ENCODE measurements around the gene SLC25A25. TPM values are rescaled to one million over a fixed set of nuclear protein-coding genes. Genes with fewer than 3 reads are reported as not detected.

The SLC25A25 gene
- total and polyA plus RNA-seq, 9 of the 15 experiments (the other 6 are each of a cell fraction or from before 2014, with no cell fraction given) = 0.07 to 35.9 (median 23.2) TPM

- H3K27ac ChIP-seq (ENCODE audit: extremely low read depth, low read depth, low read length) = peak overlapping the region; percentile 99
- peak; percentile 56 to 87 (median 67) for DNase-seq (ENCODE audit: extremely low read depth in 1 of 4, low spot score in 3 of 4)
- H3K9me1 ChIP-seq (ENCODE audit: control insufficient read depth, insufficient read depth, low read length) = no peaks in the 10 kb centered on the region
- no peaks in the 10 kb centered on the region for H3K9me3 ChIP-seq (replicated peaks; ENCODE audit: control insufficient read depth, insufficient read depth, low read depth, low read length)
- H3K4me3 ChIP-seq = no peak overlapping the region
- CTCF ChIA-PET (ENCODE audit: low intra/inter-chr PET ratio) = interaction anchor here (1.3 kb wide), 1 partner anchor 15 kb away, joined by 3 read pairs; no protein-coding TSS in a partner anchor
- FAIRE-seq = peak; percentile 97
- POLR2A ChIA-PET = interaction anchor here (0.7 to 7.0 kb wide), 6 partner anchors 8 to 99 kb away, joined by 3 to 82 read pairs (median 4); partner anchors contain the start of genes NAIF1 and SLC25A25
- H3K9ac ChIP-seq (ENCODE audit: insufficient read depth in 1 of 2, low read depth in 2 of 2, low read length in 2 of 2) = peak overlapping the region; percentile 60 to 76; a peak in 3 of 4 replicates
- H2AFZ ChIP-seq (ENCODE audit: low read depth, low read length) = no peak overlapping the region
- BruUV-seq (replicated peaks) = no TSS peak
- H4K20me1 ChIP-seq (replicated peaks; ENCODE audit: control insufficient read depth, insufficient read depth, low read length) = no peaks in the 10 kb centered on the region
- 0% methylated on average over 3 of the region's 3 CpGs for WGBS (ENCODE audit: insufficient coverage, low coverage, missing lambda C conversion rate)
- H3K27me3 ChIP-seq (ENCODE audit: control insufficient read depth in 2 of 2, insufficient read depth in 2 of 2, low read length in 2 of 2) = no peaks in the 10 kb centered on the region
- intact Hi-C loops (cut with micrococcal nuclease) (loop anchor here (5.0 kb wide), 1 partner anchor 36 kb away; no protein-coding TSS in a partner anchor), in situ Hi-C loops (cut with MboI) (no loop called here)
- H3K36me3 ChIP-seq (ENCODE audit: control insufficient read depth, insufficient read depth, low read length) = peaks cover 42% of the 10 kb centered on the region; the same call in 2 of the 3 replicates
- peak overlapping the region; percentile 32 for H3K4me2 ChIP-seq (ENCODE audit: insufficient read depth, low read length)
- peak; percentile 60 for ATAC-seq
- peaks cover 58 to 61% of the 10 kb centered on the region in 2 experiments for H3K4me1 ChIP-seq (replicated peaks in 1 of 2; ENCODE audit: control insufficient read depth in 2 of 2, insufficient read depth in 2 of 2, low read length in 2 of 2)
- peaks cover 91% of the 10 kb centered on the region for H3K79me2 ChIP-seq (ENCODE audit: control insufficient read depth, insufficient read depth, low read length)
- TF ChIP-seq CREB1 (IDR thresholded peaks at IDR 0.05) (no peak), CREB1 (CRISPR knock-in tag; IDR thresholded peaks at IDR 0.05) (peak; percentile 44; the same call in 1 of the 2 replicates), ZBTB12 (CRISPR knock-in tag; IDR thresholded peaks at IDR 0.05) (no peak), ZBTB34 (CRISPR knock-in tag; IDR thresholded peaks at IDR 0.05) (peak; percentile 23; the same call in 1 of the 2 replicates), TAL1 (IDR thresholded peaks at IDR 0.05) (peak; percentile 38; the same call in 1 of the 2 replicates), SIN3A (IDR thresholded peaks at IDR 0.05; ENCODE audit: borderline replicate concordance in 2 of 2, control insufficient read depth in 1 of 2, low read depth in 2 of 2, low read length in 2 of 2) (peak; percentile 41 to 53; a peak in 2 of 4 replicates), HDAC2 (IDR thresholded peaks at IDR 0.05) (0 out of 2 replicates have a peak, but pooled peaks have one; percentile 15), IRF9 (tag; IDR thresholded peaks at IDR 0.05) (no peak), TEAD4 (IDR thresholded peaks at IDR 0.05; ENCODE audit: low read length) (peak; percentile 42; the same call in 1 of the 2 replicates), TEAD4 (CRISPR knock-in tag; IDR thresholded peaks at IDR 0.05; ENCODE audit: borderline replicate concordance) (no peak), SMARCE1 (IDR thresholded peaks at IDR 0.05) (0 out of 2 replicates have a peak, but pooled peaks have one; percentile 24), POLR2AphosphoS5 (IDR thresholded peaks at IDR 0.05; ENCODE audit: control insufficient read depth, insufficient read depth, low read depth, low read length) (peak; percentile 64; the same call in 1 of the 2 replicates), TCF3 (CRISPR knock-in tag; IDR thresholded peaks at IDR 0.05) (peak; percentile 58), ZNF354B (CRISPR knock-in tag; IDR thresholded peaks at IDR 0.05) (no peak), ZNF639 (CRISPR knock-in tag; conservative IDR thresholded peaks at IDR 0.05 in 1 of 2, IDR thresholded peaks at IDR 0.05 in 1 of 2) (0 out of 4 replicates have a peak, but pooled peaks of 1 of the 2 experiments have one; percentile 18), CEBPG (CRISPR knock-in tag; IDR thresholded peaks at IDR 0.05) (no peak; the same call in 1 of the 2 replicates), CEBPG (tag; conservative IDR thresholded peaks at IDR 0.05 in 1 of 2, IDR thresholded peaks at IDR 0.05 in 1 of 2) (0 out of 4 replicates have a peak, but pooled peaks of 1 of the 2 experiments have one; percentile 16)
Measured at GRCh38 chr9:128081056-128081455, 13.0 kb downstream of the SLC25A25 start.
